Activated CD4-positive, alpha-beta T cell treated with anti-CD3 and anti-CD28 coated beads, Interleukin-2, Interleukin-4, amounts not matched to agents 100 ng/mL and 50 ng/mL, durations not matched to agents 16 hours and 8 hours (primary cell): ENCODE data around the gene SMARCC1.
A peak's percentile ranks its signal among the peaks of the same experiment; 100 is the strongest.
"Not testable (repeated sequence)": the region's sequence is repeated elsewhere in the genome, so short reads cannot be mapped to it uniquely, and the experiment has no call there.

Experiments
- DNase-seq: peaks from one replicate; pipeline ENCODE4 v3.0.0-alpha.2; 2020; ENCODE audit warnings: low spot score

Gene SMARCC1

GRCh38 chr3:47781685-47782445 lies at the start of gene SMARCC1:
Gene SMARCC1 (minus strand): TSS chr3:47781893. CDS start chr3:47781797, 96 bp downstream.
- peak; percentile 99 for DNase-seq

GRCh38 chr3:47829482-47829881 lies 47.8 kb upstream of the SMARCC1 start:
- DNase-seq: not testable (repeated sequence)

- DNase-seq: no peak
Observed at GRCh38 chr3:47825590-47825989, 43.9 kb upstream of the SMARCC1 start.

GRCh38 chr3:47824541-47825473 lies 43.1 kb upstream of the SMARCC1 start:
- peak; percentile 81 for DNase-seq

- no peak for DNase-seq
Observed at GRCh38 chr3:47817609-47818008, 35.9 kb upstream of the SMARCC1 start.

- no peak for DNase-seq
Observed at GRCh38 chr3:47813551-47814177, 32.0 kb upstream of the SMARCC1 start.

GRCh38 chr3:47804577-47804976 lies 22.9 kb upstream of the SMARCC1 start:
- DNase-seq: no peak

GRCh38 chr3:47803480-47804025 lies 21.9 kb upstream of the SMARCC1 start:
- no peak for DNase-seq

GRCh38 chr3:47802734-47803479 lies 21.2 kb upstream of the SMARCC1 start, which contains the start of gene DHX30:
Gene DHX30 (plus strand): TSS chr3:47803138. CDS start chr3:47810684, 7,546 bp downstream.
- DNase-seq: peak; percentile 86

GRCh38 chr3:47799733-47800132 lies 18.0 kb upstream of the SMARCC1 start:
- DNase-seq: no peak

GRCh38 chr3:47794544-47794943 lies 12.9 kb upstream of the SMARCC1 start:
- no peak for DNase-seq

GRCh38 chr3:47792699-47793098 lies 11.0 kb upstream of the SMARCC1 start:
- DNase-seq: no peak

- DNase-seq: no peak
Observed at GRCh38 chr3:47791193-47791855, 9.6 kb upstream of the SMARCC1 start.

GRCh38 chr3:47783673-47784072 lies 2.0 kb upstream of the SMARCC1 start:
- DNase-seq: no peak

- DNase-seq: no peak
Observed at GRCh38 chr3:47782446-47783308, 984 bp upstream of the SMARCC1 start.

GRCh38 chr3:47780741-47781684 lies 680 bp downstream of the SMARCC1 start:
- peak; percentile 54 for DNase-seq

- no peak for DNase-seq
Observed at GRCh38 chr3:47778746-47779145, 2.9 kb downstream of the SMARCC1 start.

- DNase-seq: no peak
Observed at GRCh38 chr3:47772788-47773187, 8.9 kb downstream of the SMARCC1 start.

GRCh38 chr3:47772047-47772446 lies 9.6 kb downstream of the SMARCC1 start:
- DNase-seq: no peak
